ENCODE results near the gene STAT5A.

- TF ChIP-seq CTCF (IDR thresholded peaks at IDR 0.05) (no peak), POLR2A (IDR thresholded peaks at IDR 0.05) (no peak)
These were observed 34.7 kb upstream of the STAT5A start for GRCh38 chr17:42253578-42253977.
